A673 (cell line): Measurements from ENCODE around the gene INPP4A. TPM values are rescaled to one million over a fixed set of nuclear protein-coding genes. Genes with fewer than 3 reads are reported as not detected.

ENCODE experiments used
- BruUV-seq: library from RNA; stranded (reverse); fragments of 400-500 nt; replicated peaks from 2 replicates; lab custom pipeline; 2021; lab: Mats Ljungman, UMichigan
- CTCF ChIA-PET: fragments of 300-600 bp; sonication (Branson Sonifier 250); formaldehyde crosslinking; loops from one replicate; lab custom pipeline; 2022; ENCODE audit warnings: antibody characterized with exemption; lab: Charles Lee
- POLR2A ChIA-PET: fragments of 300-600 bp; sonication (Branson Sonifier 250); formaldehyde crosslinking; loops from one replicate; lab custom pipeline; 2022; ENCODE audit warnings: antibody characterized with exemption; ENCODE audit not compliant: low non-redundant PET; lab: Charles Lee
- DNase-seq: peaks from one replicate; pipeline ENCODE4 v3.0.0-alpha.2; 2015; ENCODE audit warnings: low spot score
- H3K27ac ChIP-seq: fragments of 200-600 bp; sonication (generic); 2 replicates; pipeline ENCODE4 v1.5.1; 2016; ENCODE audit warnings: mixed run types, low read depth, mild to moderate bottlenecking, mixed read lengths, antibody characterized with exemption, low read length; ENCODE audit not compliant: poor library complexity, severe bottlenecking
- H3K27me3 ChIP-seq: fragments of 200-600 bp; sonication (generic); replicated peaks from 2 replicates; pipeline ENCODE4 v1.6.1; 2017; ENCODE audit warnings: mixed run types, low read depth, mild to moderate bottlenecking, mixed read lengths, antibody characterized with exemption, low read length; ENCODE audit not compliant: insufficient read depth, poor library complexity
- H3K36me3 ChIP-seq: fragments of 200-600 bp; sonication (generic); 2 replicates; pipeline ENCODE4 v1.6.1; 2016; ENCODE audit warnings: mixed run types, mild to moderate bottlenecking, mixed read lengths, antibody characterized with exemption, low read length; ENCODE audit not compliant: insufficient read depth, poor library complexity, severe bottlenecking
- H3K4me1 ChIP-seq: fragments of 200-600 bp; sonication (generic); 2 replicates; pipeline ENCODE4 v1.6.1; 2017; ENCODE audit warnings: mixed run types, mild to moderate bottlenecking, mixed read lengths, antibody characterized with exemption, low read length; ENCODE audit not compliant: insufficient read depth, poor library complexity, severe bottlenecking
- H3K4me3 ChIP-seq: fragments of 200-600 bp; sonication (generic); 2 replicates; pipeline ENCODE4 v1.5.1; 2016; ENCODE audit warnings: low read depth, mixed run types, mild to moderate bottlenecking, mixed read lengths, low read length; ENCODE audit not compliant: poor library complexity, severe bottlenecking
- H3K9me3 ChIP-seq: fragments of 200-600 bp; sonication (generic); 2 replicates; pipeline ENCODE4 v1.6.1; 2016; ENCODE audit warnings: mixed run types, low read depth, mild to moderate bottlenecking, mixed read lengths, antibody characterized with exemption, low read length; ENCODE audit not compliant: poor library complexity, severe bottlenecking
- CTCF ChIP-seq: fragments of 300-800, 200-600 bp; sonication (generic); conservative IDR thresholded peaks from 2 replicates; pipeline ENCODE4 v1.5.1; 2017; ENCODE audit warnings: low read depth, mild to moderate bottlenecking, antibody characterized with exemption, low read length, moderate library complexity, mixed read lengths
- EZH2 ChIP-seq: fragments of 200-600 bp; sonication (generic); IDR thresholded peaks from 2 replicates; pipeline ENCODE4 v1.6.1; 2017; ENCODE audit warnings: borderline replicate concordance, low read depth, mild to moderate bottlenecking, mixed read lengths, antibody characterized with exemption, low read length; ENCODE audit not compliant: poor library complexity, severe bottlenecking
- intact Hi-C: fragments of 100-400 bp; cut with micrococcal nuclease; formaldehyde crosslinking; loops from one replicate; pipeline ENCODE4 v1.10.0; 2022; ENCODE audit not compliant: unreplicated experiment
- total RNA-seq: library from RNA; stranded (reverse); gene quantifications from 2 replicates; pipeline ENCODE4 v1.2.3, GENCODE V29; 2021

The INPP4A gene
- total RNA-seq, 1 experiment from 2014 or later: 33.5 TPM

DNA sequence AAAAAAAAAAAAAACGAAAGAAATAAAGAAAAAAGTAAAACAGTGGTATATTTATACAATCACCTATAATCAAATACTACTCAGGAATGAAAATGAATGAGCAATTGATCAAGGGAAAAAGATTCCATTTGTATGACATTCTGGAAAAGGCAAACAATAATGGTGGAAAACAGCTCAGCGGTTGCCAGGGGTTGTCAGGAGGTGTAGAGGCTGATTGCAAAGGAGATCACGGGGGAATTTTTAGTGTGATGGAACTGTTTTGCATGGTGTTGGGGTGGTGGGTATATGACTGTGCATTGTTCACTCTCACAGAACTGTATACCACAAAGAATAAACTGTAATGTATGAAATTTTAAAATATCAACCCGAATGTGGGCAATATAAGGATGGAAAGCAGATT is 45.5 kb upstream of the INPP4A start:
- no TSS peak for BruUV-seq
- TF ChIP-seq EZH2 (no peak), CTCF (no peak)
- H3K4me1 ChIP-seq: no peaks in the 10 kb centered on the region
- DNase-seq: no peak
- H3K9me3 ChIP-seq: no peaks in the 10 kb centered on the region
- H3K4me3 ChIP-seq: no peak overlapping the region
- CTCF ChIA-PET: no interaction called here
- no peak overlapping the region for H3K27ac ChIP-seq
- no peaks in the 10 kb centered on the region for H3K36me3 ChIP-seq
- peaks cover 58% of the 10 kb centered on the region for H3K27me3 ChIP-seq
- POLR2A ChIA-PET: no interaction called here
- intact Hi-C loops: no loop called here

GRCh38 chr2:98403878-98404277 is 40.8 kb upstream of the INPP4A start:
- Histone ChIP-seq H3K9me3 (no peaks in the 10 kb centered on the region), H3K4me3 (no peak overlapping the region), H3K27me3 (peaks cover 47% of the 10 kb centered on the region), H3K27ac (no peak overlapping the region), H3K36me3 (no peaks in the 10 kb centered on the region), H3K4me1 (no peaks in the 10 kb centered on the region)
- ChIA-PET POLR2A (no interaction called here), CTCF (no interaction called here)
- DNase-seq: no peak
- no TSS peak for BruUV-seq
- intact Hi-C loops: no loop called here
- TF ChIP-seq EZH2 (no peak), CTCF (no peak)

GRCh38 chr2:98404556-98405250 is 40.0 kb upstream of the INPP4A start:
- no peaks in the 10 kb centered on the region for H3K36me3 ChIP-seq
- ChIA-PET CTCF (no interaction called here), POLR2A (no interaction called here)
- H3K4me1 ChIP-seq: no peaks in the 10 kb centered on the region
- intact Hi-C loops: no loop called here
- H3K9me3 ChIP-seq: no peaks in the 10 kb centered on the region
- no peak for DNase-seq
- no peak overlapping the region for H3K4me3 ChIP-seq
- no peak for TF ChIP-seq CTCF
- TF ChIP-seq EZH2: no peak
- no TSS peak for BruUV-seq
- no peak overlapping the region for H3K27ac ChIP-seq
- peaks cover 39% of the 10 kb centered on the region for H3K27me3 ChIP-seq
